Nasal cavity respiratory epithelium epithelial cell of viscerocranial mucosa (primary cell): ENCODE measurements around the gene GPR37L1. TPM values are rescaled to one million over a fixed set of nuclear protein-coding genes. Genes with fewer than 3 reads are reported as not detected.

Source experiments
- total RNA-seq: library from RNA; depleted of rRNA; stranded (reverse); fragments of >200 nt; gene quantifications from 2 replicates; pipeline ENCODE4 v1.2.3, GENCODE V29; 2014

Gene GPR37L1
- total RNA-seq = not detected in 2 replicates

GRCh38 chr1:202122639-202123335 lies at the start of gene GPR37L1:
TSS of gene GPR37L1 (plus strand) at chr1:202122917. CDS start at chr1:202122964, 47 bp downstream.

GRCh38 chr1:202144402-202145067 lies 21.8 kb downstream of the GPR37L1 start, which contains the start of gene ARL8A:
TSS of gene ARL8A (minus strand) at chr1:202144737. CDS start at chr1:202144572, 165 bp downstream.

GRCh38 chr1:202160377-202160940 lies 37.7 kb downstream of the GPR37L1 start, which contains the start of gene PTPN7:
TSS of gene PTPN7 (minus strand) at chr1:202160602. CDS start at chr1:202159402, 1,200 bp downstream.

Other genes starting within 250 kb of the GPR37L1 start
- gene SHISA4, start 234.0 kb upstream of the GPR37L1 start, total RNA-seq = 3.4 and 4.0 TPM in 2 replicates
- 0.21 TPM in 1 of 2 replicates, not detected in the other for gene LMOD1, start 176.4 kb upstream of the GPR37L1 start, total RNA-seq
- gene TIMM17A, start 167.4 kb upstream of the GPR37L1 start, total RNA-seq = 39.9 and 72.1 TPM in 2 replicates
- gene RNPEP, start 140.3 kb upstream of the GPR37L1 start, total RNA-seq = 39.6 and 65.1 TPM in 2 replicates
- 23.2 and 49.3 TPM in 2 replicates for gene ELF3, start 112.3 kb upstream of the GPR37L1 start, total RNA-seq
- gene ARL8A, start 21.8 kb downstream of the GPR37L1 start, total RNA-seq = 29.4 and 45.3 TPM in 2 replicates
- gene PTPN7, start 37.7 kb downstream of the GPR37L1 start, total RNA-seq = not detected in 2 replicates
- under 0.01 TPM in 1 of 2 replicates, not detected in the other for gene LGR6, start 70.9 kb downstream of the GPR37L1 start, total RNA-seq
- gene UBE2T, start 219.0 kb downstream of the GPR37L1 start, total RNA-seq = 4.3 and 7.2 TPM in 2 replicates
- gene PPP1R12B, start 225.8 kb downstream of the GPR37L1 start, total RNA-seq = 5.5 and 25.1 TPM in 2 replicates